Stimulated activated naive CD4-positive, alpha-beta T cell (primary cell): ENCODE data around the gene GIMAP6.
A peak's percentile ranks its signal among the peaks of the same experiment; 100 is the strongest.
"Not testable (repeated sequence)": the region's sequence is repeated elsewhere in the genome, so short reads cannot be mapped to it uniquely, and the experiment has no call there.

Source experiments
- DNase-seq, 6 experiments: peaks; one replicate each; lab custom pipeline; 2025; lab: John Stamatoyannopoulos, UW

GIMAP6 gene

GRCh38 chr7:150645259-150646020 lies 13.3 kb upstream of the GIMAP6 start:
- peak in 1 of 6 experiments; percentile 20 for DNase-seq

GRCh38 chr7:150642926-150643325 lies 10.7 kb upstream of the GIMAP6 start:
- no peak for DNase-seq

GRCh38 chr7:150641854-150642253 lies 9.7 kb upstream of the GIMAP6 start:
- no peak for DNase-seq

- DNase-seq: no peak
Measured at GRCh38 chr7:150633926-150634325, 1.7 kb upstream of the GIMAP6 start.

- DNase-seq: peak in 5 of 6 experiments; percentile 21 to 63 (median 27)
Measured at GRCh38 chr7:150631084-150631826, 930 bp downstream of the GIMAP6 start.

GRCh38 chr7:150629347-150629746 lies 2.8 kb downstream of the GIMAP6 start:
- no peak for DNase-seq

- no peak for DNase-seq
Measured at GRCh38 chr7:150627959-150628358, 4.2 kb downstream of the GIMAP6 start.

- DNase-seq: no peak
Measured at GRCh38 chr7:150626696-150627095, 5.5 kb downstream of the GIMAP6 start.

- DNase-seq: no peak
Measured at GRCh38 chr7:150621376-150621775, 10.8 kb downstream of the GIMAP6 start.

- no peak for DNase-seq
Measured at GRCh38 chr7:150620617-150621371, 11.4 kb downstream of the GIMAP6 start.

GRCh38 chr7:150620061-150620460 lies 12.1 kb downstream of the GIMAP6 start:
- no peak for DNase-seq

- DNase-seq: not testable (repeated sequence)
Measured at GRCh38 chr7:150615221-150615755, 16.9 kb downstream of the GIMAP6 start.

GRCh38 chr7:150614426-150614825 lies 17.8 kb downstream of the GIMAP6 start:
- peak in 1 of 6 experiments; percentile 14 for DNase-seq

GRCh38 chr7:150613880-150614279 lies 18.3 kb downstream of the GIMAP6 start:
- DNase-seq: no peak

GRCh38 chr7:150612925-150613324 lies 19.3 kb downstream of the GIMAP6 start:
- peak in 1 of 6 experiments; percentile 18 for DNase-seq

GRCh38 chr7:150610233-150610632 lies 22.0 kb downstream of the GIMAP6 start:
- DNase-seq: no peak

GRCh38 chr7:150603600-150603999 lies 28.6 kb downstream of the GIMAP6 start:
- DNase-seq: peak in 3 of 6 experiments; percentile 48 to 78 (median 68)

- DNase-seq: no peak
Measured at GRCh38 chr7:150595361-150595760, 36.8 kb downstream of the GIMAP6 start.

- DNase-seq: no peak
Measured at GRCh38 chr7:150594805-150595204, 37.4 kb downstream of the GIMAP6 start.

- no peak for DNase-seq
Measured at GRCh38 chr7:150587551-150587950, 44.6 kb downstream of the GIMAP6 start.

- no peak for DNase-seq
Measured at GRCh38 chr7:150586785-150587152, 45.4 kb downstream of the GIMAP6 start.

- no peak for DNase-seq
Measured at GRCh38 chr7:150586068-150586784, 46.0 kb downstream of the GIMAP6 start.
